ENCODE data around the gene SUPT16H. TPM values are rescaled to one million over a fixed set of nuclear protein-coding genes. Genes with fewer than 3 reads are reported as not detected.

SUPT16H gene
- total RNA-seq, 1 experiment from 2014 or later: 210 TPM

- H3K79me2 ChIP-seq (ENCODE audit: insufficient read depth, low read length): no peaks in the 10 kb centered on the region
- H3K79me1 ChIP-seq (ENCODE audit: insufficient read depth, low read depth, low read length, poor library complexity, severe bottlenecking): peaks cover 6% of the 10 kb centered on the region
- Mint-ChIP-seq H3K9me3 (no peaks in the 10 kb centered on the region), H3K4me1 (no peaks in the 10 kb centered on the region), H3K27me3 (ENCODE audit: low read depth) (no peaks in the 10 kb centered on the region), H3K27ac (no peak overlapping the region; a peak in 1 of 7 replicates), H3K4me3 (no peak overlapping the region), H3K36me3 (ENCODE audit: insufficient read depth in 1 of 3, low read depth in 3 of 3) (peaks cover 38 to 83% (median 76%) of the 10 kb centered on the region in 3 experiments; a peak in 6 of 7 replicates)
- no peak overlapping the region for H3K4me2 ChIP-seq (ENCODE audit: insufficient read depth, insufficient read length, low read length)
- H2BK20ac ChIP-seq (ENCODE audit: low read depth, low read length, poor library complexity, severe bottlenecking): no peak overlapping the region
- H2BK5ac ChIP-seq (ENCODE audit: insufficient read length, low read length): no peak overlapping the region
- H3K23ac ChIP-seq (ENCODE audit: insufficient read length, low read depth, low read length): no peak overlapping the region
- H3K18ac ChIP-seq (ENCODE audit: insufficient read length, low read depth, low read length): no peak overlapping the region
- no peak overlapping the region for H2BK12ac ChIP-seq (ENCODE audit: insufficient read length, low read depth, low read length)
- H2BK15ac ChIP-seq (ENCODE audit: low read depth, low read length): no peak overlapping the region; the same call in 1 of the 2 replicates
- peak overlapping the region; percentile 30 for H4K8ac ChIP-seq (replicated peaks; ENCODE audit: insufficient read length, low read depth, low read length)
- no peaks in the 10 kb centered on the region for H4K20me1 ChIP-seq (ENCODE audit: control insufficient read depth, insufficient read depth, insufficient read length)
- no CpG with 5 or more reads among the region's 5 CpGs for WGBS (ENCODE audit: extremely low coverage, insufficient read length, low lambda C conversion rate)
- no peak overlapping the region for H2BK120ac ChIP-seq (ENCODE audit: low read depth, low read length, poor library complexity, severe bottlenecking)
- no peak for TF ChIP-seq CTCF (conservative IDR thresholded peaks at IDR 0.05)
- no peaks in the 10 kb centered on the region for H3K9me3 ChIP-seq (ENCODE audit: control insufficient read depth, low read depth, low read length)
- no peak overlapping the region for H4K5ac ChIP-seq (ENCODE audit: insufficient read length, low read depth, low read length)
- no peak overlapping the region for H3K9ac ChIP-seq (ENCODE audit: extremely low read depth, insufficient read length, low read length)
- no peak overlapping the region for H4K91ac ChIP-seq (ENCODE audit: insufficient read length, low read depth, low read length)
- H3K27me3 ChIP-seq (ENCODE audit: insufficient read depth, low read length): no peaks in the 10 kb centered on the region
- DNase-seq: no peak
- no peaks in the 10 kb centered on the region for H3K23me2 ChIP-seq (ENCODE audit: insufficient read length, low read depth, low read length, poor library complexity, severe bottlenecking)
- no peak overlapping the region for H3K4ac ChIP-seq (ENCODE audit: low read depth, low read length)
- no peak overlapping the region for H3T11ph ChIP-seq (ENCODE audit: low read length)
- H2AFZ ChIP-seq (ENCODE audit: low read length): no peak overlapping the region
- no peak overlapping the region for H3K27ac ChIP-seq (ENCODE audit: insufficient read length, low read depth, low read length)
- no peak overlapping the region for H3K56ac ChIP-seq (ENCODE audit: insufficient read length, low read depth, low read length)
- H3K4me1 ChIP-seq (ENCODE audit: insufficient read depth, low read length): no peaks in the 10 kb centered on the region
- no peak overlapping the region for H2AK5ac ChIP-seq (ENCODE audit: insufficient read length, low read length)
- no peak overlapping the region for H3K14ac ChIP-seq (ENCODE audit: insufficient read depth, low read length)
Observed at GRCh38 chr14:21419528-21419927, 35.7 kb upstream of the SUPT16H start.
